OCI-M2 (cell line): ENCODE data around the gene CALML4.
"Not testable (repeated sequence)": the region's sequence is repeated elsewhere in the genome, so short reads cannot be mapped to it uniquely, and the experiment has no call there.

Source experiments
- DNase-seq: peaks from one replicate; lab custom pipeline; 2025; ENCODE audit not compliant: unreplicated experiment; lab: John Stamatoyannopoulos, UW

The CALML4 gene

GRCh38 chr15:68192804-68193486, 12.2 kb downstream of the CALML4 start:
- DNase-seq = no peak

GRCh38 chr15:68192117-68192516, 13.0 kb downstream of the CALML4 start:
- DNase-seq = no peak

- DNase-seq = no peak
These were observed 13.6 kb downstream of the CALML4 start for GRCh38 chr15:68191555-68191954.

GRCh38 chr15:68190048-68190447, 15.1 kb downstream of the CALML4 start:
- no peak for DNase-seq

- DNase-seq = no peak
These were observed 16.5 kb downstream of the CALML4 start for GRCh38 chr15:68188647-68189046.

- no peak for DNase-seq
These were observed 17.6 kb downstream of the CALML4 start for GRCh38 chr15:68187559-68187958.

GRCh38 chr15:68186671-68187397, 18.3 kb downstream of the CALML4 start:
- no peak for DNase-seq

- DNase-seq = no peak
These were observed 20.3 kb downstream of the CALML4 start for GRCh38 chr15:68184616-68185480.

GRCh38 chr15:68183616-68184315, 21.4 kb downstream of the CALML4 start:
- DNase-seq = no peak

- DNase-seq = no peak
These were observed 27.4 kb downstream of the CALML4 start for GRCh38 chr15:68177742-68178141.

- DNase-seq = no peak
These were observed 28.5 kb downstream of the CALML4 start for GRCh38 chr15:68176601-68177000.

GRCh38 chr15:68175526-68175925, 29.6 kb downstream of the CALML4 start:
- no peak for DNase-seq

GRCh38 chr15:68173119-68173518, 32.0 kb downstream of the CALML4 start:
- no peak for DNase-seq

- not testable (repeated sequence) for DNase-seq
These were observed 33.1 kb downstream of the CALML4 start for GRCh38 chr15:68172037-68172436.

- DNase-seq = no peak
These were observed 38.3 kb downstream of the CALML4 start for GRCh38 chr15:68166847-68167246.

- DNase-seq = no peak
These were observed 41.9 kb downstream of the CALML4 start for GRCh38 chr15:68163191-68163590.

GRCh38 chr15:68158046-68158628, 47.0 kb downstream of the CALML4 start:
- DNase-seq = no peak

GRCh38 chr15:68157074-68157473, 48.1 kb downstream of the CALML4 start:
- DNase-seq = no peak

- DNase-seq = no peak
These were observed 50.1 kb downstream of the CALML4 start for GRCh38 chr15:68154923-68155559.

- DNase-seq = no peak
These were observed 52.8 kb downstream of the CALML4 start for GRCh38 chr15:68152342-68152741.
